UCSD-AML1 (cell line): ENCODE data around the gene CAMTA1.

Experiments used
- DNase-seq: peaks from one replicate; lab custom pipeline; 2025; ENCODE audit not compliant: unreplicated experiment; lab: John Stamatoyannopoulos, UW

The CAMTA1 gene

DNA sequence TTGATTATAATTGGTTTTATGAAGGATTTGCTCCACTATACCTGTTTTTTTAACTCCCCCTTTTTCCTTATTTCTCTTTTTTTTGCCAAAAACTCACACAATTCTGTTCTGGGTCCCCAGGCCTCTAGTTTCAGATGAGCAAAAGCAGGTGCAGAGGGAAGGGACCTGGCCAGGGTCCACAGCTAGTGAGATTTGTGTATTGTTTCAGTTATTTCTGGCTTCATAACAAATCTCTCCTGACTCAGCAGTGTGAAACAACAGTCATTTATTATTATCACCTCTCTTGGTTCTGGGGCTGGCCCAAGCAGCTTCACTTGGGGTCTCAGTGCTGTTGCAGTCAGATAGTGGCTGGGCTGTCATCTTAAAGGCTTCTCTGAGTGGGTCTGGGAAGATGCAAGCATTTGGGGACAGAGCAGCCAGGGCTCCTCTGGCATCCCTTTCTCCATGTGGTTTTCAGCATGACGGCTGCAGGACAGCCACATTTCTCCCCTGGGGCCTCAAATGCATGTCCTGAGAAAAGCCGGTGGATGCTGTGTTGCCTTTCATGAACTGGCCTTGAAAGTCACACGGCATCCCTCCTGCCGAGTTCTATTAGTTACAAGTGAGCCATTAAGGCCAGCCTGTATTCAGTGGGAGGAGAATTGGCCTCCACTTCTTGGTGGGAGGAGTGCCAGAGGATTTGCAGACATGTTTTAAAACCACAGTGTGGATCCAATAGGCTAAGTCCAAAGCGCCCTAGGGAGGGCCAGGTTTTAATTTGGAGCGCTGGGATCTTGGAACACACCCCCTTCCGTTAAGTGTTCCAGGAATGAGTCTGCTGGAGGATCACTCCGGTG is 137.1 kb downstream of the CAMTA1 start:
- no peak for DNase-seq

DNA sequence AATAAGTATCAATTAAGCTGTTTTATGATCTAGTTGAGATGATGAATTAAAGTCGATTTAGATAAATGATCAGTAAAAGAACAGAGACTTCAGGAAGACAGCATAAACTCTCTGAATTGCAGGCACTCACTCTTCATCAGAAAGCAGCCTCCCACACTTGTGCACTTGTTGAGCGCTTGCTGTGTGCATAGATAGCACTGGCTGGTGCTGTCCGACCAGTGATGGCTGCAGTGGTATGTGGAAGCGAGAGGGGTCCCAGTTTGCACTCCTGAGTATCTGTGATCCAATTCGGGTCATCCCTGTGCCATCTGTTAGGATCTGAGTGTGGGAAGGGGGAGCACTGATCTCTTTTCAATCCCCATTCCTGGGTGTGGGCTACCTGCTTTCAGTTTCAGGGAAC is 137.8 kb downstream of the CAMTA1 start:
- DNase-seq = no peak

- no peak for DNase-seq
Observed at GRCh38 chr1:6923416-6923815, 138.2 kb downstream of the CAMTA1 start.

DNA sequence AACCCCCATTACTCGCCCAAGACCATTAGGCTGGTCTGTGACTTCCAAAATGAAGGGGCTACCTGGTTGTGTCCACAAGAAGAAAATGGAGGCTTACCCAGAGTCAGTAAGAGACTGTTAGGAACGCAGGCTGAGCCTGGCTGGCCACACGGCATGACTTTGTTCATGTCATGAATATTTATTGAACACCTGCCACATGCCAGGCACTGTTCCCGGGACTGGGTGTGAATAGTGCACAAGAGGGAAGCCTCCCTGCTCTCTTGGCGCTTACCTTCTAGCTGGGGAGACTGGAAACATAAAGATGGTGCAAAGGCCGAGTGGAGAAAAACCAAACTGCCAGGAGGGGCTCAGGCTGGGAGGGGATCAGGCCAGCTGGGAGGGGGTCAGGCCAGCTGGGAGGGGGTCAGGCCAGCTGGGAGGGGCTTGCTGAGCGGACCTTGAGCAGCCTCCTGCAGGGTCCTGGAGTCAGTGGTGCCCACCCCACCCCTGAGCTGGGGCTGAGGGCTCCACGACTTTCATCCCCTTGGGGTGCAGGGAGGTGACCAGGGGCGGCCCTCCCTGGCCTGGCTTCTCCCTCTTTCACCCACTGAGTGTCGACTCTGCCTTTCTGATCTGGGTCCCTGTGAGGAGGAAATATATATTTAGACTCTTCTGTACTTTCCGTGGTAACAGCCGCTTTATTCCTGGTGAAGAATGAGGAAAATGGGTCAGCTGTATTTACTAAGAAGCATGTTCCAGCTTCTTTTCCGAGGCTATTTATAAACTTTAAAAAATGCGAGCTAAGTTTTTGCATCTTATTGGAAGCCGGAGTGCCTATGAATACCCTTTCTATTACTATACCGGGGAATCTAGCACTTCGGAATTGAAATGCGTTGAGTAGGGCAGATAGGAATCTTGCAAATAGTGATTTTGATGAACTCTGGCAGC is 139.0 kb downstream of the CAMTA1 start:
- DNase-seq = no peak

DNA sequence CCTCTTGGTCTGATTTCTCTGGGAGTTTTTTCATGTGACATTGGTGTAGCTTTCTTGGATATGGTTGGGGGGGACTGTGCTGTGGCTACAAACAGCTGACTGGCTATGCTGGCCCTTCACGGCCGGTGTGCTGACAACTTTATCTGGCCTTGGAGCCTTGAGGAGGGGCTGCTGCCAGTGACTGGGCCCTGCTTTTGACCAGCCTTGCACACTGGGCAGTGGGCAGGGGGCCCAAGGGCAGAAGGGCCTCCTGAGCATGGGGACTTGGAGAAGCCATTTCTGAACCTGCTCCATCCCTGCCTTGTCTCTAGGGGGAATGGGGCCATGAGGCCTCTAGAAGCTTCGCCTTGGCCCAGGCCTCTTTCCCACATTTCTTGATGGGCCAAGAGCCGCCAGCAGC is 139.6 kb downstream of the CAMTA1 start:
- no peak for DNase-seq

- DNase-seq = no peak
Observed at GRCh38 chr1:6927626-6928025, 142.4 kb downstream of the CAMTA1 start.

DNA sequence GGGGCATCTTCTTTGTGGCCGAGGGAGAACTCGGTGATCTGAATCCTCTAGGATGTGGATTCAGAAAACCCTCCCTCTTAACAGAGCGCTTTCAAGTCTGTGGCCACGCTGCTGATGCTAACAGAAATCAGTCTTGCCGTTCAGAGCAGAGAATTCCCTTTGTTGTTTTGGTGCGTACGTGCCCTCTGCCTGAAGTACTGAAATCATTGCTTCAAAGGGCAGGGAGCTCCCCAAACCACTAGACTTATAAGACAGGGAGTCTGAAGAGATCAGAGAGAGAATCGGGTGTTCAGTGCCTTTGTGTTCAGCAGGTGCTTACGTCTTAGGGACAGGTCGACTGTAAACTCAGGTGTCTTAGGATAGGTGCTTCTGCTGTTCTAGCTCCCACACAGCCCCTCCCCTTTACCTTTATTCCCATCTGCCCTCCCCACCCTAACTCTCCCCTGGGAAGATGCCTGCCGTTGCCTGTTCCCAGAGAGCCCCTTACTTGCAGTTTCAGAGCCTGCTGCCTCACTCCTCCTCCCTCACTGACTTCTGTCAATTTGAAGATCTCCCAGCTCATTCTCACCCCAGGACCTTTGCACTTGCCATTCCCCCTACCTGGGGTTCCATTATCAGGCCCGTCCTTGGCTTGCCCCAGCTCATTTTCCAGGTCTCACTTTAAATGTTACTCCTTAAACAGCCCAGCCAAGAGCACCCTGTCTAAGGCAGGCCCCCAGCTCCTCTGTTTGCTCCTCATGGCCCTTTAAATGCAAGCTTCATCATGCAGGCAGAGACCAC is 143.0 kb downstream of the CAMTA1 start:
- no peak for DNase-seq

- DNase-seq = no peak
Observed at GRCh38 chr1:6930732-6931300, 145.6 kb downstream of the CAMTA1 start.

- DNase-seq = peak; percentile 27
Observed at GRCh38 chr1:6935361-6935883, 150.2 kb downstream of the CAMTA1 start.

GRCh38 chr1:6935911-6936690 is 150.8 kb downstream of the CAMTA1 start:
- no peak for DNase-seq

DNA sequence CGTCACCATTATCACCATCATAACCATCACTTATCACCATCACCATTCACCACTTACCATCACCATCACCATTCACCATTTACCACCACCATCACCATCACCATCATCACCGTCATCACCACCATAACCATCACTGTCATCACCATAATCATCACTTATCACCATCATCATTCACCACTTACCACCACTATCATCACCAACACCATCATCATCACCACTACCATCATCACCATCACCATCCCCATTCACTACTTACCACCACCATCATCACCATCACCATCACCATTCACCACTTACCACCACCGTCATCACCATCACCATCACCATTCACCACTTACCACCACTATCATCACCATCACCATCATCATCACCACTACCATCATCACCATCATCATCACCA is 151.8 kb downstream of the CAMTA1 start:
- no peak for DNase-seq

DNA sequence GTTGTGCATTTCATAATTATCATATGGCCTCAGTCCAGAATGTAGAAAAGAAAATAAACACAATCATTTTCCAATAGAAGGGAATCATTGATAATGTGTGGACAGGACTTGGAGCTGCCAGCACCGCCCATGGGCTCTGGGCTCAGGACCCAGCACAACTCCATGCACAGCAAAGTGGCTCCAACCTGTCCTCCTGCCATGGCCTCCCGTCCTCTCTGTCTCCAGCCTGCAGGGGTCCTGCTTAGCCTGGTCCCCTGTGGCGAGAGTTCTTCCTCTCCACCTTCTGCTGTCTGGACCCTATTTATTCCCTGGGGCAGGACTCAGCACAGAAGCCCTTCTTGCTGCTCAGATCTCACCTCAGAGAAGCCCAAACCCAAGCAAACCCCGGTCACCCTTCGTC is 154.1 kb downstream of the CAMTA1 start:
- DNase-seq = no peak

DNA sequence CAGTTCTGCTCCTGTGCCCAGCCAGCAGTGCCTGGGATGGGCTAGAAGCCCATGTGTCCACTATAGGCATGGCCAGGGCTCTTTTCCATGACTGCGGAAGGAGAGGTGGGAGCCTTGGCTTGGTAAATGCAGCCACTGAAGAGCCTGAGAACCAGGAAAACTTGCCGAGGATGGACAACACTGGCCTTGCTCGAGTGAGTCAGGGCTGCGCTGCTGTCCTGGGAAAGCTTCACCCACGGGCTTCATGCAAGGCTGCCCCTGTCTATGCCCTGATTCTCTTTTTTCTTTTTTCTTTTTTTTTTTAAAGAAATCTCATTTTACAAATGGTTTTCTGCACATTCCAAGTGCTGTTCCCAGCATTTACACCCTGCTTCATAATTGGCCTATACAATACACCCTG is 156.5 kb downstream of the CAMTA1 start:
- no peak for DNase-seq

GRCh38 chr1:6942990-6943389 is 157.7 kb downstream of the CAMTA1 start:
- DNase-seq = no peak

DNA sequence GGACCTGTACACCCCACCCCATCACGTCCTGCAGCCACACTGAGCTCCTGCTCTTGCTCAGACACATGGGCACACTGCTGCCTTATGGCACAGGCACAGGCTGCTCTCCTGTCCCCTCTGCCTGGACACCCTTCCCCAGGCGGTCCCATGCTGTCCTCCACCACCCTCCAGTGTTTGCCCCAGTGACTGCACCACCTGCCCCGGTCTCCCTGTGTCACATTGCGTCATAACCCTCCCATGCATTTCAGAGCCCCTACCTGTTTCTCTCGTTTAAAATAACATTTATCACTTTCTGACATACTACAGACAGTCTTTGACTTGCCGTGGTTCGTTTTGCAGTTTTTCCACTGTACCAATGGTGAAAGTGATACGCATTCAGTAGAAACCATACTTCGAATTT is 159.2 kb downstream of the CAMTA1 start:
- DNase-seq = no peak

DNA sequence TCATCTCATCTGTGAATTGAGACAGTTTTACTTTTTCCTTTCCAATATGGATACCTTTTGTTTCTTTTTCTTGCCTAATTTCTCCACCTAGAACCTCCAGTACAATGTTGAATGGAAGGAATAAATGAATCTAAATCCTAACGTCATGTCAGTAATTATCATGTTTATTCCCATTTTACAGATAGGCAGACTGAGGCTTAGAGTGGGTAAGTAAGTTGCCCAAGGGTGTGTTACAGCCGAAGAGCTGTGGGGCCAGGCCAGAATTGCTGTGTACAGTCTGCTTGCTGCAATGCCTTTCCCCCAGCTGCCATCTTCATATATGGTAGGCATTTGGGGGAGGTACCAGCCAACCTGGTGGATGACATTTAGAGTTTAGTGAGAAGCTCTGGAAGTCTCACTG is 162.7 kb downstream of the CAMTA1 start:
- DNase-seq = no peak

DNA sequence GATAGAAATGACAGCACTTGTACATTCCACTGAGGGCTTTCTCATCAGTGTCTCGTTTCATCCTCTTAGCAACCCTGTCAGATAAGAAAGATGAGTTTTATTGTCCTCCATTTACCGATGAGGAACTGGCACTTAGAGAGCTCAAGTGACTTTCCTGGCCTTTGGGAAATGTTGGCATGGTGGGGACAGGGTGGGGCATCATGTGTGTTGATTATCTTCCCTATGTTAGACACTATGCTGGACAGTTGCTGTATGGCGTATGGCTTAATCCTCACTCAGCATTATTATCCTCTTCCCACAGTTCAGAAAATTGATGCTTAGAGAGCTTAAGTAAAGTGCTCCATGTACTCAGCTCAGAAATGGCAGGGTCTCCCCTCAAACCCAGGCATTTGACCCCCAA is 163.2 kb downstream of the CAMTA1 start:
- DNase-seq = no peak

- DNase-seq = no peak
Observed at GRCh38 chr1:6948861-6949260, 163.6 kb downstream of the CAMTA1 start.

DNA sequence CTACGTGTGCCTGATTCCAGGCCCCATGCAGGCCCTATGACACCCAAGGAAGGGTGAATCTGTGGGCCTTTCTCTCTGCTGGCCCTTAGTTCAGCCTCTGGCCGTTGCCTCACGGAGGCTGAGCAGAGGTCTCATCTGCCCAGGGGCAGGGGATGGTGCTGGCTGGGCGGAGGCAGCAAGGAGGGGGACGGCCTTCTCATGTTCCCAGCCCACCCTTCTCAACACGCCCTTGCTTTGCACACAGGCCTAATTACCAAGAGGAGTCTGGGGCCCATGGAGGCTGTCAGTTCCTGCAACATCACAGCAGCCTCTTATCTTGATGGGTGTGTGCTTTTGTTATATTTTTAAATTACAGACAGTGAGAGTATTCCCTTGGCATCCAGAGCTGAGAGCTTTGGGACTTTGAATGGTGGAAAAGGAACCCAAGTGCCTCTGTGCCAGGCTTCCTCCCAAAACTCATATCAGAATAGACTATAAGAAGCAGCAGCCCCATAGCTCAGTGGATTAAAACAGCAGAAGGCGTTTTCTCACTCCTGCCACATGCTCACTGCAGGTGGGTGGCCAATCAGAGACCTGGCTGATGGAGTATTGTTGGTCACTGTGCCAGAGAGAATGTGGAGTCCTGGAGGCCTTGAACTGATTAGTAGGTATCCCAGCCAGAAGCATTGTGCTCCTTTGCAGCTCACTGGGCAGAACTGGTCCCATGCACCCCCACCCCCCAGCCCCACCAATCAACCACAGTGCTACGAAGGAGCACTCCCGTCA is 164.9 kb downstream of the CAMTA1 start:
- DNase-seq = no peak
